Prostate gland (tissue), 2 donors: ENCODE data around the gene MCM10.

Source experiments
- POLR2A ChIP-seq: fragments of 450-650 bp; IDR thresholded peaks from one replicate; pipeline ENCODE4 v1.6.1; 2016; ENCODE audit warnings: antibody characterized with exemption, mild to moderate bottlenecking
- POLR2AphosphoS5 ChIP-seq: sonication (generic); formaldehyde crosslinking; IDR thresholded peaks from one replicate; pipeline ENCODE4 v1.6.1; 2017; ENCODE audit warnings: antibody characterized with exemption
- TF ChIP-seq, protein P1 (sequence below), 4 experiments: fragments of 200-600 bp in 2 of 4; fragments of 450-650 bp in 2 of 4; sonication (generic) in 2 of 4; IDR thresholded peaks; 1 replicate in 3 of 4; 2 replicates in 1 of 4; pipeline ENCODE4 v1.5.1; 2016 to 2019; ENCODE audit warnings: antibody characterized with exemption in 4 of 4, mild to moderate bottlenecking in 2 of 4, moderate library complexity in 2 of 4

- TF ChIP-seq, protein P1, sequence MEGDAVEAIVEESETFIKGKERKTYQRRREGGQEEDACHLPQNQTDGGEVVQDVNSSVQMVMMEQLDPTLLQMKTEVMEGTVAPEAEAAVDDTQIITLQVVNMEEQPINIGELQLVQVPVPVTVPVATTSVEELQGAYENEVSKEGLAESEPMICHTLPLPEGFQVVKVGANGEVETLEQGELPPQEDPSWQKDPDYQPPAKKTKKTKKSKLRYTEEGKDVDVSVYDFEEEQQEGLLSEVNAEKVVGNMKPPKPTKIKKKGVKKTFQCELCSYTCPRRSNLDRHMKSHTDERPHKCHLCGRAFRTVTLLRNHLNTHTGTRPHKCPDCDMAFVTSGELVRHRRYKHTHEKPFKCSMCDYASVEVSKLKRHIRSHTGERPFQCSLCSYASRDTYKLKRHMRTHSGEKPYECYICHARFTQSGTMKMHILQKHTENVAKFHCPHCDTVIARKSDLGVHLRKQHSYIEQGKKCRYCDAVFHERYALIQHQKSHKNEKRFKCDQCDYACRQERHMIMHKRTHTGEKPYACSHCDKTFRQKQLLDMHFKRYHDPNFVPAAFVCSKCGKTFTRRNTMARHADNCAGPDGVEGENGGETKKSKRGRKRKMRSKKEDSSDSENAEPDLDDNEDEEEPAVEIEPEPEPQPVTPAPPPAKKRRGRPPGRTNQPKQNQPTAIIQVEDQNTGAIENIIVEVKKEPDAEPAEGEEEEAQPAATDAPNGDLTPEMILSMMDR (IDR thresholded peaks at IDR 0.05) = no peak
- no peak for TF ChIP-seq POLR2A
- TF ChIP-seq POLR2AphosphoS5 = no peak
Observed at GRCh38 chr10:13234172-13234571, 72.8 kb downstream of the MCM10 start, which contains the start of gene UCMA.
